Measurements from ENCODE around the gene PRDM16.

Gene PRDM16

GRCh38 chr1:3056641-3057040, 12.4 kb upstream of the PRDM16 start:
- DNase-seq, result no peak

GRCh38 chr1:3058263-3059030, 10.6 kb upstream of the PRDM16 start:
- no peak for DNase-seq

GRCh38 chr1:3060127-3060526, 8.9 kb upstream of the PRDM16 start:
- DNase-seq, result no peak

GRCh38 chr1:3060601-3061551, 8.1 kb upstream of the PRDM16 start:
- DNase-seq, result no peak

- no peak for DNase-seq
Measured at GRCh38 chr1:3061566-3061965, 7.4 kb upstream of the PRDM16 start.

GRCh38 chr1:3061981-3062615, 6.9 kb upstream of the PRDM16 start:
- no peak for DNase-seq

GRCh38 chr1:3062616-3063378, 6.2 kb upstream of the PRDM16 start:
- DNase-seq, result no peak

- no peak for DNase-seq
Measured at GRCh38 chr1:3063379-3064295, 5.4 kb upstream of the PRDM16 start.

GRCh38 chr1:3064296-3064850, 4.6 kb upstream of the PRDM16 start:
- no peak for DNase-seq

- DNase-seq, result no peak
Measured at GRCh38 chr1:3064901-3065300, 4.1 kb upstream of the PRDM16 start.

GRCh38 chr1:3065396-3065795, 3.6 kb upstream of the PRDM16 start:
- no peak for DNase-seq

- DNase-seq, result no peak
Measured at GRCh38 chr1:3065797-3066196, 3.2 kb upstream of the PRDM16 start.

GRCh38 chr1:3066250-3066711, 2.7 kb upstream of the PRDM16 start:
- DNase-seq, result no peak

GRCh38 chr1:3066826-3067225, 2.2 kb upstream of the PRDM16 start:
- DNase-seq, result no peak

- DNase-seq, result no peak
Measured at GRCh38 chr1:3067301-3067670, 1.7 kb upstream of the PRDM16 start.

- DNase-seq, result no peak
Measured at GRCh38 chr1:3067671-3068563, 1.1 kb upstream of the PRDM16 start.

- no peak for DNase-seq
Measured at GRCh38 chr1:3069491-3070308, 697 bp downstream of the PRDM16 start.

GRCh38 chr1:3070309-3070643, 1.3 kb downstream of the PRDM16 start:
- DNase-seq, result no peak
